IMR-90 (cell line): Measurements from ENCODE around the gene NOD1. TPM values are rescaled to one million over a fixed set of nuclear protein-coding genes. Genes with fewer than 3 reads are reported as not detected.

ENCODE experiments used
- ATAC-seq: fragments of 200-7000 bp; cut with Tn5 transposase; 2 replicates; pipeline ENCODE4 v1.9.1; 2020; ENCODE audit warnings: low read depth, mild to moderate bottlenecking, moderate library complexity
- BruUV-seq: library from RNA; stranded (reverse); fragments of 400-500 nt; replicated peaks from 2 replicates; lab custom pipeline; 2021; lab: Mats Ljungman, UMichigan
- CTCF ChIA-PET: fragments of 300-600 bp; formaldehyde crosslinking; extraction: SDS; loops from one replicate; lab custom pipeline; 2021; ENCODE audit warnings: antibody characterized with exemption; lab: Yijun Ruan, JAX
- POLR2A ChIA-PET: fragments of 300-600 bp; sonication (Branson Sonifier 250); formaldehyde crosslinking; loops from one replicate; lab custom pipeline; 2022; ENCODE audit warnings: antibody characterized with exemption; ENCODE audit not compliant: unreplicated experiment; lab: Charles Lee
- DNase-seq: peaks from one replicate; pipeline ENCODE4 v3.0.0; 2013
- H2AFZ ChIP-seq: replicated peaks from 2 replicates; pipeline ENCODE3; 2013; ENCODE audit warnings: low read length, mild to moderate bottlenecking; ENCODE audit not compliant: poor library complexity
- H2AK5ac ChIP-seq: 2 replicates; pipeline ENCODE4 v1.6.1; 2013; ENCODE audit warnings: low read depth, low read length, inconsistent platforms
- H2AK9ac ChIP-seq: replicated peaks from 2 replicates; pipeline ENCODE3; 2013; ENCODE audit warnings: mild to moderate bottlenecking, low read depth, low read length, moderate library complexity; ENCODE audit not compliant: poor library complexity
- H2BK120ac ChIP-seq: 2 replicates; pipeline ENCODE4 v1.6.1; 2013; ENCODE audit warnings: low read depth, low read length, inconsistent platforms
- H2BK15ac ChIP-seq: 3 replicates; pipeline ENCODE4 v1.6.1; 2013; ENCODE audit warnings: low read depth, low read length, inconsistent platforms
- H2BK20ac ChIP-seq: 2 replicates; pipeline ENCODE4 v1.6.1; 2013; ENCODE audit warnings: low read depth, mild to moderate bottlenecking, inconsistent platforms, low read length, moderate library complexity
- H2BK5ac ChIP-seq: 2 replicates; pipeline ENCODE4 v1.6.1; 2013; ENCODE audit warnings: mild to moderate bottlenecking, low read depth, low read length, inconsistent platforms; ENCODE audit not compliant: poor library complexity, severe bottlenecking
- H3K14ac ChIP-seq: replicated peaks from 2 replicates; pipeline ENCODE4 v1.6.1; 2013; ENCODE audit warnings: low read depth, low read length, inconsistent platforms
- H3K18ac ChIP-seq: 2 replicates; pipeline ENCODE4 v1.6.1; 2013; ENCODE audit warnings: low read depth, low read length, control low read depth
- H3K23ac ChIP-seq: 2 replicates; pipeline ENCODE4 v1.6.1; 2013; ENCODE audit warnings: low read depth, low read length, inconsistent platforms
- H3K27ac ChIP-seq: 2 replicates; pipeline ENCODE4 v1.5.1; 2013; ENCODE audit warnings: mild to moderate bottlenecking, control low read depth, low read length; ENCODE audit not compliant: insufficient read depth
- H3K27me3 ChIP-seq: 2 replicates; pipeline ENCODE4 v1.6.1; 2013; ENCODE audit warnings: low read length; ENCODE audit not compliant: control insufficient read depth, insufficient read depth
- H3K36me3 ChIP-seq: 2 replicates; pipeline ENCODE4 v1.6.1; 2013; ENCODE audit warnings: low read length, mixed read lengths; ENCODE audit not compliant: control insufficient read depth, insufficient read depth
- H3K4ac ChIP-seq: 2 replicates; pipeline ENCODE4 v1.6.1; 2013; ENCODE audit warnings: low read depth, low read length, inconsistent platforms
- H3K4me1 ChIP-seq: 2 replicates; pipeline ENCODE4 v1.6.1; 2013; ENCODE audit warnings: low read length, mixed read lengths; ENCODE audit not compliant: control insufficient read depth, insufficient read depth
- H3K4me2 ChIP-seq: 2 replicates; pipeline ENCODE4 v1.6.1; 2013; ENCODE audit warnings: low read depth, mild to moderate bottlenecking, control low read depth, low read length, moderate library complexity
- H3K4me3 ChIP-seq: 2 replicates; pipeline ENCODE4 v1.5.1; 2013; ENCODE audit warnings: low read depth, mild to moderate bottlenecking, control low read depth, low read length, moderate library complexity; ENCODE audit not compliant: insufficient read depth
- H3K56ac ChIP-seq: 2 replicates; pipeline ENCODE4 v1.6.1; 2013; ENCODE audit warnings: low read length, inconsistent platforms; ENCODE audit not compliant: insufficient read depth; ENCODE audit errors: extremely low read depth
- H3K79me1 ChIP-seq, 2 experiments: 2 replicates each; pipeline ENCODE4 v1.6.1; 2013; ENCODE audit warnings: low read length in 2 of 2, inconsistent platforms in 1 of 2, low read depth in 1 of 2
- H3K9ac ChIP-seq: 2 replicates; pipeline ENCODE4 v1.6.1; 2013; ENCODE audit warnings: low read depth, low read length, control low read depth
- H3K9me1 ChIP-seq: 2 replicates; pipeline ENCODE4 v1.6.1; 2013; ENCODE audit warnings: low read length, inconsistent platforms; ENCODE audit not compliant: insufficient read depth
- H3K9me3 ChIP-seq: 2 replicates; pipeline ENCODE4 v1.6.1; 2013; ENCODE audit warnings: low read length; ENCODE audit not compliant: control insufficient read depth, insufficient read depth
- H4K20me1 ChIP-seq: 2 replicates; pipeline ENCODE4 v1.6.1; 2013; ENCODE audit warnings: low read length, inconsistent platforms; ENCODE audit not compliant: insufficient read depth
- H4K5ac ChIP-seq: 2 replicates; pipeline ENCODE4 v1.6.1; 2013; ENCODE audit warnings: mild to moderate bottlenecking, low read depth, low read length, control low read depth
- H4K8ac ChIP-seq, 2 experiments: 2 replicates each; pipeline ENCODE4 v1.6.1; 2013; ENCODE audit warnings: low read depth in 2 of 2, low read length in 2 of 2, control low read depth in 1 of 2, inconsistent platforms in 1 of 2
- H4K91ac ChIP-seq: 2 replicates; pipeline ENCODE4 v1.6.1; 2013; ENCODE audit warnings: low read depth, low read length, inconsistent platforms; ENCODE audit not compliant: insufficient read depth
- BHLHE40 ChIP-seq: fragments of 150-350 bp; IDR thresholded peaks from 2 replicates; pipeline ENCODE4 v1.6.1; 2016; ENCODE audit warnings: mild to moderate bottlenecking, low read depth, low read length
- CEBPB ChIP-seq: IDR thresholded peaks from 2 replicates; pipeline ENCODE4 v1.6.1; 2012; ENCODE audit warnings: low read depth, low read length, improper control_type of control experiment
- CHD1 ChIP-seq: IDR thresholded peaks from 2 replicates; pipeline ENCODE4 v1.6.1; 2012; ENCODE audit warnings: low read depth, low read length, improper control_type of control experiment
- FOS ChIP-seq: fragments of 150-350 bp; IDR thresholded peaks from 2 replicates; pipeline ENCODE4 v1.6.1; 2016; ENCODE audit warnings: low read depth, low read length
- MAFK ChIP-seq: IDR thresholded peaks from 2 replicates; pipeline ENCODE4 v1.6.1; 2012; ENCODE audit warnings: low read depth, low read length, improper control_type of control experiment
- MAZ ChIP-seq: IDR thresholded peaks from 2 replicates; pipeline ENCODE4 v1.6.1; 2012; ENCODE audit warnings: low read depth, mild to moderate bottlenecking, low read length, improper control_type of control experiment, moderate library complexity, borderline replicate concordance
- MXI1 ChIP-seq: IDR thresholded peaks from 2 replicates; pipeline ENCODE4 v1.6.1; 2012; ENCODE audit warnings: low read depth, mild to moderate bottlenecking, low read length, moderate library complexity, borderline replicate concordance
- NFE2L2 ChIP-seq: fragments of 150-350 bp; IDR thresholded peaks from 2 replicates; pipeline ENCODE4 v1.6.1; 2016; ENCODE audit warnings: low read depth, mild to moderate bottlenecking, low read length
- POLR2A ChIP-seq: IDR thresholded peaks from 2 replicates; pipeline ENCODE4 v1.6.1; 2012; ENCODE audit warnings: mild to moderate bottlenecking, low read depth, low read length
- RAD21 ChIP-seq: IDR thresholded peaks from 2 replicates; pipeline ENCODE4 v1.6.1; 2012; ENCODE audit warnings: low read length, improper control_type of control experiment
- RCOR1 ChIP-seq: IDR thresholded peaks from 2 replicates; pipeline ENCODE4 v1.6.1; 2012; ENCODE audit warnings: mild to moderate bottlenecking, low read length, improper control_type of control experiment; ENCODE audit not compliant: insufficient replicate concordance
- RFX5 ChIP-seq: IDR thresholded peaks from 2 replicates; pipeline ENCODE4 v1.8.0; 2012; ENCODE audit warnings: low read depth, mild to moderate bottlenecking, low read length, moderate library complexity
- WGBS, 2 experiments: methylation state at CpG; one replicate each; pipeline versions ENCODE4 v1.1.5 to v1.1.7; 2013; ENCODE audit warnings: missing lambda C conversion rate in 2 of 2; ENCODE audit not compliant: insufficient read length in 1 of 2; ENCODE audit errors: extremely low coverage in 2 of 2; 5-methylcytosine and 5-hydroxymethylcytosine counted together
- dilution Hi-C: fragments of 300-500 bp; cut with HindIII; formaldehyde crosslinking; loops from one replicate; pipeline ENCODE4 v1.14.3; 2018; ENCODE audit warnings: low sequenced_read_pairs; ENCODE audit not compliant: unreplicated experiment
- in situ Hi-C: fragments of 300-500 bp; cut with MboI; formaldehyde crosslinking; loops from 3 replicates; pipeline ENCODE4 v1.14.3; 2019; ENCODE audit warnings: low sequenced_read_pairs, inconsistent platforms, mixed read lengths
- intact Hi-C: fragments of 100-400 bp; cut with micrococcal nuclease; formaldehyde crosslinking; loops from 2 replicates; pipeline ENCODE4 v1.10.0; 2022
- polyA plus RNA-seq, 3 experiments: library from polyadenylated mRNA; depleted of rRNA; stranded (reverse); fragments of >200 nt; gene quantifications; 2 replicates each; pipeline ENCODE4 v1.2.3, GENCODE V29; 2012; ENCODE audit warnings: low replicate concordance in 1 of 3
- total RNA-seq: library from RNA; depleted of rRNA; stranded (reverse); fragments of >200 nt; gene quantifications from 2 replicates; pipeline ENCODE4 v1.2.3, GENCODE V29; 2012
- TF ChIP-seq, protein P1 (sequence below): fragments of 150-350 bp; IDR thresholded peaks from 2 replicates; pipeline ENCODE4 v1.6.1; 2017; ENCODE audit warnings: mild to moderate bottlenecking, antibody characterized with exemption, low read length, low read depth
- TF ChIP-seq, protein P2 (sequence below): conservative IDR thresholded peaks from 2 replicates; pipeline ENCODE4 v1.5.1; 2012; ENCODE audit warnings: mild to moderate bottlenecking, low read depth, low read length, improper control_type of control experiment
- TF ChIP-seq, protein P3 (sequence below): fragments of 150-350 bp; IDR thresholded peaks from 2 replicates; pipeline ENCODE4 v1.6.1; 2016; ENCODE audit warnings: low read depth, mild to moderate bottlenecking, low read length, moderate library complexity, borderline replicate concordance

The NOD1 gene
- total and polyA plus RNA-seq, 2 of the 4 experiments (the other 2 are of a cell fraction): 1.8 to 3.0 TPM

DNA sequence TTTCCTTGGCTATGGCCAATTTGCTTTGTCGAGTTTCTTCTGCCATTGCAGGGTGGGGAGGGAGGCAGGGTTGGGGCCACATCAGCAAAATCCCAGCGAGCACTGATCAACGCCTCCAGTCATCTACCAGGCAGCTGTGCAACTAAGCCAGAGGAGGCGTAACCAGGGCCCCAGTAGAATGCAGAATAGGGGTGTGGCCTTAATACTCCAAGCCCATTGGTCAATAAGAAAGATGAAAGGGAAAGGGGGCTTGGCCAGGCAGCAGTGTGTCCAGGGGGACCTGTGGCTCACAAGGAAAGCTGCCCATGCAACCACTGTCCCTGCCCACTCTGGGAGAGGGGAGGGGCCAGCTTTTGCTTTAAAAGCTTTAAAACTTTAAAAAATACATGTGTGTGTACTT, 47.6 kb upstream of the NOD1 start:
- TF ChIP-seq CHD1 (no peak), MAFK (no peak), FOS (no peak), MAZ (no peak), POLR2A (no peak), MXI1 (no peak), NFE2L2 (no peak), CEBPB (no peak), BHLHE40 (no peak), RFX5 (no peak), RAD21 (no peak), RCOR1 (no peak)
- TF ChIP-seq, protein P1, sequence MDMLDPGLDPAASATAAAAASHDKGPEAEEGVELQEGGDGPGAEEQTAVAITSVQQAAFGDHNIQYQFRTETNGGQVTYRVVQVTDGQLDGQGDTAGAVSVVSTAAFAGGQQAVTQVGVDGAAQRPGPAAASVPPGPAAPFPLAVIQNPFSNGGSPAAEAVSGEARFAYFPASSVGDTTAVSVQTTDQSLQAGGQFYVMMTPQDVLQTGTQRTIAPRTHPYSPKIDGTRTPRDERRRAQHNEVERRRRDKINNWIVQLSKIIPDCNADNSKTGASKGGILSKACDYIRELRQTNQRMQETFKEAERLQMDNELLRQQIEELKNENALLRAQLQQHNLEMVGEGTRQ: no peak
- TF ChIP-seq, protein P2, sequence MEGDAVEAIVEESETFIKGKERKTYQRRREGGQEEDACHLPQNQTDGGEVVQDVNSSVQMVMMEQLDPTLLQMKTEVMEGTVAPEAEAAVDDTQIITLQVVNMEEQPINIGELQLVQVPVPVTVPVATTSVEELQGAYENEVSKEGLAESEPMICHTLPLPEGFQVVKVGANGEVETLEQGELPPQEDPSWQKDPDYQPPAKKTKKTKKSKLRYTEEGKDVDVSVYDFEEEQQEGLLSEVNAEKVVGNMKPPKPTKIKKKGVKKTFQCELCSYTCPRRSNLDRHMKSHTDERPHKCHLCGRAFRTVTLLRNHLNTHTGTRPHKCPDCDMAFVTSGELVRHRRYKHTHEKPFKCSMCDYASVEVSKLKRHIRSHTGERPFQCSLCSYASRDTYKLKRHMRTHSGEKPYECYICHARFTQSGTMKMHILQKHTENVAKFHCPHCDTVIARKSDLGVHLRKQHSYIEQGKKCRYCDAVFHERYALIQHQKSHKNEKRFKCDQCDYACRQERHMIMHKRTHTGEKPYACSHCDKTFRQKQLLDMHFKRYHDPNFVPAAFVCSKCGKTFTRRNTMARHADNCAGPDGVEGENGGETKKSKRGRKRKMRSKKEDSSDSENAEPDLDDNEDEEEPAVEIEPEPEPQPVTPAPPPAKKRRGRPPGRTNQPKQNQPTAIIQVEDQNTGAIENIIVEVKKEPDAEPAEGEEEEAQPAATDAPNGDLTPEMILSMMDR: no peak
- TF ChIP-seq, protein P3, sequence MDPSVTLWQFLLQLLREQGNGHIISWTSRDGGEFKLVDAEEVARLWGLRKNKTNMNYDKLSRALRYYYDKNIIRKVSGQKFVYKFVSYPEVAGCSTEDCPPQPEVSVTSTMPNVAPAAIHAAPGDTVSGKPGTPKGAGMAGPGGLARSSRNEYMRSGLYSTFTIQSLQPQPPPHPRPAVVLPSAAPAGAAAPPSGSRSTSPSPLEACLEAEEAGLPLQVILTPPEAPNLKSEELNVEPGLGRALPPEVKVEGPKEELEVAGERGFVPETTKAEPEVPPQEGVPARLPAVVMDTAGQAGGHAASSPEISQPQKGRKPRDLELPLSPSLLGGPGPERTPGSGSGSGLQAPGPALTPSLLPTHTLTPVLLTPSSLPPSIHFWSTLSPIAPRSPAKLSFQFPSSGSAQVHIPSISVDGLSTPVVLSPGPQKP: no peak
- Histone ChIP-seq H3K79me1 (no peaks in the 10 kb centered on the region), H3K9ac (no peak overlapping the region), H3K56ac (no peak overlapping the region), H3K27me3 (no peaks in the 10 kb centered on the region), H3K9me3 (no peaks in the 10 kb centered on the region), H2AK9ac (no peak overlapping the region), H2AK5ac (no peak overlapping the region), H3K4ac (no peak overlapping the region), H3K18ac (no peak overlapping the region), H4K8ac (no peak overlapping the region), H2BK120ac (no peak overlapping the region), H3K27ac (no peak overlapping the region), H2BK20ac (no peak overlapping the region), H3K9me1 (peaks cover 3% of the 10 kb centered on the region; the same call in 1 of the 2 replicates), H4K20me1 (no peaks in the 10 kb centered on the region), H2BK5ac (no peak overlapping the region), H2BK15ac (no peak overlapping the region), H3K36me3 (no peaks in the 10 kb centered on the region), H3K4me2 (no peak overlapping the region), H3K23ac (no peak overlapping the region), H2AFZ (no peak overlapping the region), H3K14ac (no peak overlapping the region), H3K4me1 (peaks cover 2% of the 10 kb centered on the region), H3K4me3 (no peak overlapping the region), H4K91ac (no peak overlapping the region), H4K5ac (no peak overlapping the region)
- intact Hi-C loops: no loop called here
- WGBS, 2 experiments: 80% methylated on average over 1 of the region's 4 CpGs; no CpG with 5 or more reads in 1 of the 2 experiments
- in situ Hi-C loops: no loop called here
- no peak for ATAC-seq
- no TSS peak for BruUV-seq
- no peak for DNase-seq
- dilution Hi-C loops: no loop called here
- ChIA-PET POLR2A (no interaction called here), CTCF (no interaction called here)
